Cortex of kidney (tissue), 1 donor: ENCODE measurements around the gene CTLA4.

Experiments
- DNase-seq: peaks from one replicate; lab custom pipeline; 2025; lab: John Stamatoyannopoulos, UW

The CTLA4 gene

GRCh38 chr2:203867561-203868200, at the start of gene CTLA4:
Gene CTLA4, plus strand, starts transcription at chr2:203867771. Its CDS starts 172 bp downstream, at chr2:203867943.
- no peak for DNase-seq

DNA sequence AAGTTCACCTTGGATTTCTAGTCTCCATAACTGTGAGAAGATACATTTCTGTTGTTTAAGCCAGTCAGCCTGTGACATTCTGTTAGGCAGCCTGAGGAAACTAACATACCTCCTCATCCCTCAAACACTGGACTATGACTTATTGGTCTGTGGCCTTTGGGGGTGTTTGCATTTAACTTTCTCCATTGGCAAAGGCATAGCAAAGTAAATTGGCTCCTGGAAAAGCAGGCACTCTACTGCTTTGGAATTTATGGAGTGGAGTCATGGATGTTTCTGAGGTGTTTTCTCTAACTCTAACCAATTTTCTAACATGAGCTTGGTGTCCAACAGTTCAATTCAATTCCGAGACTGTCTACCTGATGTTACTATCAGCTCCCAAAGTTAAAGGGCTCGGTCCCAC, 48.9 kb upstream of the CTLA4 start:
- DNase-seq = no peak

GRCh38 chr2:203819434-203820133, 48.0 kb upstream of the CTLA4 start:
- no peak for DNase-seq

DNA sequence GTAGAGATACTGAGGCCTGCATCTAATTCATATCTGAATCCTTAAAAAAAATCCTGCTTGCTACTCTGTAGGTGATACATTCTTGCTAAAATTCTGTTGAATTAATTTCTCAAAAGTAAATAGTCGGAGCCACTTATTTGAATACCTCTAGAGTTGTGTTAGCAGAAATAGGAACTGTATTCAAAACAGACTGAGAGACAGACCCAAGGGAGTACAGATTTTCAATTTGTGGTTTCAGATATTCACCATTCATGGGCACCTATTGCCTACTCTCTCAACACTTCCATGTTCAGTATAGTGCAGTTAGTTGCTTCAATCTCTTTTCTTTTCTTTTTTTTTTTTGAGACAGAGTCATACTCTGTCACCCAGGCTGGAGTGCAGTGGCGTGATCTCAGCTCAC, 46.6 kb upstream of the CTLA4 start:
- DNase-seq = no peak

DNA sequence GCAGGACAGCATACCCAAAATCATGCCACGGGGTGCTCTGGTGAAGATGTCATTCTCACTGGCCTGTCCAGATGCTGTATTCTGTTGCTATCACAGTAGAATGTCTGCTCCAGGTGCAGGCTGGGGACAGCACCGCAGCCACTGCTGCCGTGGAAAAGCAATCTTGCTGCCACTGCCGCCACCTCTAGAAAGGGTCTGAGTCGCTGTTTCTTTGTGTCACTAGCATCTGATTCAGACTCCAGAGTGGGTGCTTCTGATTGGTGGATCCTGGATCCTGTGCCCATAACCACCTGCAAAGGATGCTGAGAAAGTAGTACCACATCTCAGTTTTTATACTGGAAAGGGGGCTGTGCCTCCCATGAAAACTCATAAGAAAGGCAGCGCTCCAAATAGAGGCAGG, 45.3 kb upstream of the CTLA4 start:
- DNase-seq = no peak

DNA sequence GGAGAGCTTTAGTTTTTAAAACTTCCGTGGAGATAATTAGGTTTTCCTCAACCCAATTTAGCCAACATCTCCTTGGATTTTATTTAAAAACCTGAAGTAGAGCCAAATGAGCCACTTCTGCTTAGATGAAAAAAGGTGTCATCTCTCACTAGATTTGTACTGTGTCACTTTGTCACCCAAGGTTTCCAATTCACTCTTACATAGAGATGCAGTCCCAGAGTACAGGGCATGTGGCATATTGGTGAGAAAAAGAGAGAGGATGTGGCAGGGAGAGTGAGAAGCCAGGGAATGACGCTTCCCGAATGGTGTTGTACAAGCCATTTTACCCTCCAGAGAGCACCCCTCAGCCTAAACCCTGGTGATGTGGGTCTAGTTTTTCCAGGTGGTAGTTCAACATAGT, 44.4 kb upstream of the CTLA4 start:
- DNase-seq = no peak

- DNase-seq = no peak
Observed at GRCh38 chr2:203824057-203824456, 43.5 kb upstream of the CTLA4 start.

DNA sequence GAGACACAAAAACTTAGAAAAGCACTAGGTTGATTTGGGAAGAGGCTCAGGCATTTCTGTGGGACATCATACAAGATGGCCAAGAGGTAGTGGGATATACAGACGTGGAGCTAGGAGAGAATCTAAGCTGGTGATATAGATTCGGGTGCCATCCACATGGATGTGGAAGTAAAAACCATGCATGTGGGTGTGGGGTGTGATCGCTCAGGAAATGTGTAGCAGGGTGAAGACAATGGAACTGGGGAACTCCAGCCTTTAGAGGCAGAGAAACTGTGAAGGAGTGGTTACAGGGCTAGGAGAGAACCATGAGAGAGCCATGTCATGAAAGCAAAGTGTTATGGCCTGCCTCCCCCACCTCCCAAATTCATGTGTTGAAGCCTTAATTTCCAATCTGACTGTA, 43.0 kb upstream of the CTLA4 start:
- DNase-seq = no peak

GRCh38 chr2:203826704-203827103, 40.9 kb upstream of the CTLA4 start:
- no peak for DNase-seq

- DNase-seq = no peak
Observed at GRCh38 chr2:203830304-203831055, 37.1 kb upstream of the CTLA4 start.

DNA sequence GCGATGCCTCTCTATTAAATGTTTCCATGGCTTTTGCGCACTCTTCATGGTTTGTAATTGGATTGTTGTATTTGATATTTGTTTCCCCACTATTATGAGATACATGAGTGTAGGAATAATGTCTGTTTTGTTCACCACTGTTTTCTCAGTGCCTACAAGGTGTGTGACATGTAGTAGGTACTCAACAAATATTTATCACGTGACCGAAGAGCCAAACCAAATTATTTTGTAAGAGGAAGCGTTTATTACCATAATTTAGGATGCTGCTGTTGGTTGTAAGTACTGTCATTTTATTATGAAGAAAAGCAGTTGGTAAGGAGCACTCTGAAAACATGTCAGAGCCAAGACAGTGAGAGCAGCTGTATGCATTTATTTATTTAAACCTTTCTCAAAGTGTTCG, 32.2 kb upstream of the CTLA4 start:
- no peak for DNase-seq

GRCh38 chr2:203835892-203836800, 31.4 kb upstream of the CTLA4 start:
- DNase-seq = no peak

DNA sequence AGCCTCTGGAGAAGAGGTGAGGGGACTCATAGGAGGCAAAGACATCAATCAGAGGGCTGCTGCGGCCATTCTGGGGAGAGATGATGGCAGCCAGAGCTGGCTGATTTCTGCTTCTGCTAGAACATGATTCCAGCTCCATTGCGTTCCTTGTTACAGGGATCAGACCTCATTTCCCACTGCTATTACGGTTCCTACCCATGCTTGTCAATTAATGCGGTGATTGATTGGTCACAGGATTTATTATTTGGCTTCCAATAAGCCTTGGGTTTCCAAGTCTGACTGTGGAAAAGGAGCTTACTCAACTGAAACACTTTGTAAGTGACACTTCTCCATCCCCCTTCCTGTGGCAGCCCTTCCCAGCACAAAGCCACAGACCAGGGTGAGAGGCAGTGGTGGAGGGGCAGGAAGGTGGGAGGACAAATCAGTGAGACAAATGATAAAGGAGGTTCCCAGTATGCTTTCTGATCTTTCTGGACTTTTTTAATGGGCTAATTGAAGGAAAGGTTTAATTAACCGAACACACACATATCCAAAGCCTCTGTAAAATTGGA, 26.8 kb upstream of the CTLA4 start:
- DNase-seq = no peak

DNA sequence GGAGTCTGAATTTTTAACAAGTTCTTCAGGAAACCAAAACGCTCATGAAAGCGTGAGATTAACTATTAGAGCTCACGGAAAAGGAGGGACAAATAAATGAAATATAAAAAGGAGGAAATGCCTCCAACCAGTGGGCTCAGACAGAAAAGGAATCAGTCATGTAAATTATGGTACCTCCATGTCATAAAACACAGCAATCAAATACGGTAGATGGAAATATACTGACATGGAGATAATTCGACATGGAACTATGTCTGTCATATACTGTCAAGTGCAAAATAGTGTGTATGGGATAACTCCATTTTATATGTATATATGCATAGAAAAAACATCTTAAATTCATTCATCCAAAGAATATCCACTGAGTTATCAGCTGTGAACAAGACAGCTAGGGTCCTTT, 25.9 kb upstream of the CTLA4 start:
- DNase-seq = no peak

DNA sequence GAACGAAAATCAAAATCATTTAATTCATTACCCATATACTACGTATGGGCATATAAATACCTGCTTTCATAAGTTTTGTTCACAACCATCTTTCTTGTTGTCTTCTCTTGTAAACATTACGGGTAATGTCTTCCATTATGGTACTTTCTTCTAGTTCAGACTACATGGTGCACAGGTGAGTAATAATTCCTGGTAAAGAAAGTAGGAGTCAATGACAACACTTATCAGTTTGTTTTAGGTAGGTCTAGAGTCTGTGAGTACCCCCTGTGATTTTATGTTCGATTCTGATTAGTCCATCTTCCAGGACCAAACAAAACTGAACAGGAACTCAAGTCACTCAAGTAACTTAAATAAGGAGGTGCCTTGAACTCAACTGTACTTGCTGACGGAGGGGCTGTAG, 25.2 kb upstream of the CTLA4 start:
- DNase-seq = no peak

DNA sequence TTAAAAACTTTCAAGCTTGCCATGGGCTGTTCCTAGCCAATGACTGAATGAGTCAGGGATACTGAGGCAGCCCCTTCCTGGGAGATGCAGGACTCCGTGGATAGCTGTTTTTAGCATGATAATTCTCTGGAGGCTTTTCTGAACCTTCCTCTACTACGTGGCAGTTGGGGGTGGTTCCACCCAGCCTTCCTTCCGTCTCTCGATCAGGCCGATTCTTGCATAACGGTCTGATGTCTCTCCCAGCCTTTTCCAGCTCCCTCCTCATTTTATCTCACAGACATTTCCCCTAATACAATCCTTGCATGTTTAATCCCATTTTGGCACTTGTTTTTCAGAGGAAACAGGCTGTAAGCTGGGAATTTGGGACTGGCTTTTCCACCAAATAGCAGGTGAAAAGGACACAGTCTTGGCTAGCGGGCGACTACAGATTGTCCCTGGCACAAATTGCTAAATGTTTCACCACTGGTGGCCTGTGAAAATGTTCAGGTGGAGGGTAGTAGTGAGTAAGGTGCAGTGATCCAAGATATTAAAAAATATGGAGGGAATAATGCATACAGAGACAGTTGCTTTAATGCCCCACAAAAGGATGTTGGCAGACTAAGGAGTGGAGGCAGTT, 21.0 kb upstream of the CTLA4 start:
- no peak for DNase-seq

DNA sequence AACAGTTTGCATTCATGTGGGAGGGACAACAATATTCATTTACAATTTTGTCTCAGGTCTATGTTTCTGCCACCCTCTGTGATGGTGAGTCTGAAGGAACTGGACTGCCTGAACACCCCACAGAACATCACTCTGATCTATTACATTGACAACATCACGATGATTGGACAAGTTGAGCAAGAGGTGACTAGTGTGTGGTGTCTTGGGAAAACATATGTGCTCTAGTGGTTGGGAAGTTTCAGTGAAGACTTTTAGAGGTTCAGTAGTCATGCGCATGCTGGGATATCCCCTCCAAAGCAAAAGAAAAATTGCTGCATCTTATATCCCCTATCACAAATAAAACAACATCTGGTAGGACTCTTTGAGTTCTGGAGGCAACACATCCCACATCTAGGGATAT, 18.6 kb upstream of the CTLA4 start:
- DNase-seq = no peak

GRCh38 chr2:203852760-203853159, 14.8 kb upstream of the CTLA4 start:
- no peak for DNase-seq

- no peak for DNase-seq
Observed at GRCh38 chr2:203853271-203853670, 14.3 kb upstream of the CTLA4 start.

- DNase-seq = no peak
Observed at GRCh38 chr2:203853722-203854121, 13.8 kb upstream of the CTLA4 start.

DNA sequence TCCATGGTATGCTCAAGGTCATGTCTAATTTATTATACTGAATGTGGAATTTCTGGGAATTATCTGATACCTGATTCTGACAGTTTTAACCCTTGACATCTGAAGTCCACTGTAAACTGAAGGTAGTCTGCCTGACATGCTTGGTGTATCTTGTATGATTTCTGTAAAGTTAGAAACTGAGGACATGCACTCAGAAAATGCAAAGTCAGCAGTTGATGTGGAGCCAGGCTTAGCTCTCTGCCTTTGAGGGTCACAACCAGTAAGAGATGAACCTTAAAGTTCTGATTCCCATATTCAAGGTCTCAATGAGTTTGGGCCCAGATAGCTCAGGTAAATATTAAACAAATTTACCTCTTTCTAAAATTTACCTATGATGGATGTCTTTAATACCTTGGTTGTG, 12.3 kb upstream of the CTLA4 start:
- DNase-seq = no peak
